ENCODE results near the gene TMTC3. TPM values are rescaled to one million over a fixed set of nuclear protein-coding genes. Genes with fewer than 3 reads are reported as not detected.

Gene TMTC3
- total RNA-seq, 4 donors from 2014 or later, result 29.8 to 45.2 (median 33.2) TPM

GRCh38 chr12:88218293-88218692 is 76.2 kb downstream of the TMTC3 start:
- TF ChIP-seq POLR2A (IDR thresholded peaks at IDR 0.05) (no peak), CTCF (IDR thresholded peaks at IDR 0.05) (no peak)
- intact Hi-C loops (cut with DNase I; ENCODE audit: low total_unique reads), result no loop called here

DNA sequence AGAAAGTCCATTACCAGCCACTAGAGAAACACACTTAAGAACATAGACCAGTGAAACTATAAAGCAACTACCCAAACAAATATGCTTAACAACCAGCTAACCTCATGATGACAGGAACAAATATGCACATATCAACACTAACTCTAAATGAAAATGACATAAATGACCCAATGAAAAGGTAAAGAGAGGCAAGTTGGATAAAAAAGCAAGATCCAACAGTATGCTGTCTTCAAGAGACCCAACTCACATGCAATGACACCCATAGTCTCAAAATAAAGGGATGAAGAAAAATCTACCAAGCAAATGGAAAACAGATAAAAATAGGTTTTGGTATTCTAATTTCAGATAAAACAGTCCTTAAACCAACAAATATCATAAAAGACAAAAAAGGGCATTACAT is 77.8 kb downstream of the TMTC3 start:
- no peak for DNase-seq (ENCODE audit: low spot score in 2 of 2)
- intact Hi-C loops (cut with DNase I; ENCODE audit: low total_unique reads), result no loop called here
- TF ChIP-seq CTCF (IDR thresholded peaks at IDR 0.05) (no peak), POLR2A (IDR thresholded peaks at IDR 0.05) (no peak)
- H3K4me3 ChIP-seq (ENCODE audit: low read depth, poor library complexity, severe bottlenecking), result no peak overlapping the region

More at GRCh38 chr12:88218293-88218692, 76.2 kb downstream of the TMTC3 start:
- H3K4me3 ChIP-seq (ENCODE audit: low read depth, poor library complexity, severe bottlenecking), result no peak overlapping the region
- no peak for DNase-seq (ENCODE audit: low spot score in 2 of 2)

- intact Hi-C loops (cut with DNase I; ENCODE audit: low total_unique reads), result no loop called here
- no peak for DNase-seq (ENCODE audit: low spot score in 2 of 2)
- H3K4me3 ChIP-seq (ENCODE audit: low read depth, poor library complexity, severe bottlenecking), result no peak overlapping the region
- TF ChIP-seq CTCF (IDR thresholded peaks at IDR 0.05) (no peak), POLR2A (IDR thresholded peaks at IDR 0.05) (no peak)
Measured at GRCh38 chr12:88223519-88223918, 81.4 kb downstream of the TMTC3 start.

- H3K4me3 ChIP-seq (ENCODE audit: low read depth, poor library complexity, severe bottlenecking), result no peak overlapping the region
- no peak for TF ChIP-seq CTCF (IDR thresholded peaks at IDR 0.05)
- no peak for TF ChIP-seq POLR2A (IDR thresholded peaks at IDR 0.05)
- no peak for DNase-seq (ENCODE audit: low spot score in 2 of 2)
- intact Hi-C loops (cut with DNase I; ENCODE audit: low total_unique reads), result no loop called here
Measured at GRCh38 chr12:88225776-88226175, 83.7 kb downstream of the TMTC3 start.

GRCh38 chr12:88227263-88227662 is 85.2 kb downstream of the TMTC3 start:
- 64 to 76% methylated on average over 7 of the region's 7 CpGs for WGBS, 2 donors
- intact Hi-C loops (cut with DNase I; ENCODE audit: low total_unique reads), result no loop called here
- TF ChIP-seq POLR2A (IDR thresholded peaks at IDR 0.05) (no peak), CTCF (IDR thresholded peaks at IDR 0.05) (no peak)
- DNase-seq (ENCODE audit: low spot score in 2 of 2), result no peak
- no peak overlapping the region for H3K4me3 ChIP-seq (ENCODE audit: low read depth, poor library complexity, severe bottlenecking)

GRCh38 chr12:88227871-88228270 is 85.8 kb downstream of the TMTC3 start:
- 90 to 93% methylated on average over 12 of the region's 12 CpGs for WGBS, 2 donors
- intact Hi-C loops (cut with DNase I; ENCODE audit: low total_unique reads), result no loop called here
- no peak for TF ChIP-seq CTCF (IDR thresholded peaks at IDR 0.05)
- DNase-seq (ENCODE audit: low spot score in 2 of 2), result no peak
- H3K4me3 ChIP-seq (ENCODE audit: low read depth, poor library complexity, severe bottlenecking), result no peak overlapping the region

Data from lower leg skin (tissue), 4 donors.